CD4-positive, alpha-beta memory T cell (primary cell): ENCODE results near the gene PRICKLE2. TPM values are rescaled to one million over a fixed set of nuclear protein-coding genes. Genes with fewer than 3 reads are reported as not detected.

Source experiments
- CTCF ChIA-PET: fragments of 350-600 bp; sonication (Branson Sonifier 250); formaldehyde crosslinking; loops from one replicate; lab custom pipeline; 2021; ENCODE audit warnings: inconsistent platforms; ENCODE audit not compliant: partially characterized antibody; lab: Charles Lee
- POLR2A ChIA-PET: fragments of 350-600 bp; sonication (Branson Sonifier 250); formaldehyde crosslinking; loops from one replicate; lab custom pipeline; 2021; ENCODE audit not compliant: partially characterized antibody; lab: Charles Lee
- DNase-seq, 5 donors: peaks; one replicate each; pipeline versions ENCODE4 v3.0.0 to v3.0.0-alpha.2; 2020 to 2022; ENCODE audit warnings: mixed read lengths in 1 of 5
- H3K27ac ChIP-seq: one replicate; pipeline ENCODE4 v1.7.0; 2013; ENCODE audit warnings: low read depth, low read length
- H3K27me3 ChIP-seq: 2 replicates; pipeline ENCODE4 v1.7.0; 2013; ENCODE audit warnings: mild to moderate bottlenecking, low read length, moderate library complexity; ENCODE audit not compliant: insufficient read depth
- H3K36me3 ChIP-seq: 2 replicates; pipeline ENCODE4 v1.7.0; 2013; ENCODE audit warnings: mild to moderate bottlenecking, low read length, moderate library complexity; ENCODE audit not compliant: insufficient read depth
- H3K4me1 ChIP-seq: 2 replicates; pipeline ENCODE4 v1.7.0; 2013; ENCODE audit warnings: mild to moderate bottlenecking, low read length, moderate library complexity; ENCODE audit not compliant: insufficient read depth
- H3K4me3 ChIP-seq, 2 donors: one replicate each; pipeline ENCODE4 v1.7.0; 2013; ENCODE audit warnings: low read length in 2 of 2, mild to moderate bottlenecking in 1 of 2
- H3K9me3 ChIP-seq, 2 donors: one replicate each; pipeline ENCODE4 v1.7.0; 2013; ENCODE audit warnings: low read length in 2 of 2, control low read depth in 1 of 2; ENCODE audit not compliant: control insufficient read depth in 1 of 2
- H3K27ac Mint-ChIP-seq, 7 donors: one replicate each; pipeline ENCODE4 v1.8.0; 2020 to 2021; ENCODE audit warnings: mixed read lengths in 7 of 7, mild to moderate bottlenecking in 6 of 7, inconsistent platforms in 3 of 7, moderate library complexity in 3 of 7
- H3K27me3 Mint-ChIP-seq, 2 donors: one replicate each; pipeline ENCODE4 v1.8.0; 2020 to 2021; ENCODE audit warnings: mixed read lengths in 2 of 2
- H3K36me3 Mint-ChIP-seq, 2 donors: one replicate each; pipeline ENCODE4 v1.8.0; 2020 to 2021; ENCODE audit warnings: mixed read lengths in 2 of 2, inconsistent platforms in 1 of 2, mild to moderate bottlenecking in 1 of 2
- H3K4me1 Mint-ChIP-seq, 4 donors: one replicate each; pipeline ENCODE4 v1.8.0; 2020 to 2021; ENCODE audit warnings: mixed read lengths in 4 of 4, mild to moderate bottlenecking in 1 of 4
- H3K4me3 Mint-ChIP-seq, 8 donors: one replicate each; pipeline ENCODE4 v1.8.0; 2020 to 2021; ENCODE audit warnings: mixed read lengths in 8 of 8, mild to moderate bottlenecking in 7 of 8, moderate library complexity in 6 of 8, inconsistent platforms in 3 of 8
- H3K9me3 Mint-ChIP-seq, 8 donors: one replicate each; pipeline ENCODE4 v1.8.0; 2020 to 2021; ENCODE audit warnings: mixed read lengths in 8 of 8, mild to moderate bottlenecking in 5 of 8, inconsistent platforms in 3 of 8, moderate library complexity in 1 of 8
- intact Hi-C: fragments of 100-400 bp; cut with micrococcal nuclease; formaldehyde crosslinking; loops from one replicate; pipeline ENCODE4 v1.15.1; 2023
- polyA plus RNA-seq, 2 donors: library from polyadenylated mRNA; unstranded; fragments of 300-500 nt; fragmentation: Illumina TruSeq; gene quantifications; one replicate each; pipeline ENCODE4 v1.2.3, GENCODE V29; 2021
- total RNA-seq, 2 experiments: library from RNA; stranded (reverse); gene quantifications; one replicate each; pipeline ENCODE4 v1.2.3, GENCODE V29; 2021

PRICKLE2 gene
- total RNA-seq, result not detected
- polyA plus RNA-seq, result not detected

GRCh38 chr3:64224826-64225610 is at the start of gene PRICKLE2:
TSS of gene PRICKLE2 (minus strand) at chr3:64225466. CDS start at chr3:64198927, 26,539 bp downstream.
- Mint-ChIP-seq H3K27me3 (peaks cover 3 to 9% of the 10 kb centered on the region in 2 donors), H3K4me1 (peaks cover 0 to 1% (median 0%) of the 10 kb centered on the region in 4 donors), H3K36me3 (no peaks in the 10 kb centered on the region), H3K4me3 (no peak within 1 kb of the TSS), H3K9me3 (peaks cover 0 to 1% (median 0%) of the 10 kb centered on the region in 8 donors), H3K27ac (no peak within 1 kb of the TSS)
- H3K27ac ChIP-seq, result no peak within 1 kb of the TSS
- no peaks in the 10 kb centered on the region for H3K27me3 ChIP-seq
- H3K36me3 ChIP-seq, result no peaks in the 10 kb centered on the region
- H3K4me3 ChIP-seq, result no peak within 1 kb of the TSS
- H3K9me3 ChIP-seq, result no peaks in the 10 kb centered on the region
- ChIA-PET CTCF (no interaction called here), POLR2A (no interaction called here)
- H3K4me1 ChIP-seq, result no peaks in the 10 kb centered on the region
- intact Hi-C loops, result no loop called here
- DNase-seq, result no peak

- CTCF ChIA-PET, result no interaction called here
- POLR2A ChIA-PET, result no interaction called here
- intact Hi-C loops, result no loop called here
Measured at GRCh38 chr3:64272842-64273241, 47.6 kb upstream of the PRICKLE2 start.

GRCh38 chr3:64272271-64272670 is 47.0 kb upstream of the PRICKLE2 start:
- Histone ChIP-seq H3K4me1 (no peaks in the 10 kb centered on the region), H3K27ac (no peak overlapping the region), H3K27me3 (no peaks in the 10 kb centered on the region), H3K36me3 (no peaks in the 10 kb centered on the region), H3K9me3 (no peaks in the 10 kb centered on the region), H3K4me3 (no peak overlapping the region)
- H3K36me3 Mint-ChIP-seq, result no peaks in the 10 kb centered on the region
- H3K9me3 Mint-ChIP-seq, result peaks cover 0 to 4% (median 2%) of the 10 kb centered on the region in 8 donors
- peaks cover 5 to 7% of the 10 kb centered on the region in 2 donors for H3K27me3 Mint-ChIP-seq
- no peak for DNase-seq
- no peaks in the 10 kb centered on the region for H3K4me1 Mint-ChIP-seq
- intact Hi-C loops, result no loop called here
- no peak overlapping the region for H3K27ac Mint-ChIP-seq
- POLR2A ChIA-PET, result no interaction called here
- CTCF ChIA-PET, result no interaction called here
- no peak overlapping the region for H3K4me3 Mint-ChIP-seq

More at GRCh38 chr3:64272842-64273241, 47.6 kb upstream of the PRICKLE2 start:
- H3K4me3 ChIP-seq, result no peak overlapping the region
- Mint-ChIP-seq H3K36me3 (no peaks in the 10 kb centered on the region), H3K27ac (no peak overlapping the region), H3K4me3 (no peak overlapping the region), H3K27me3 (peaks cover 5 to 7% of the 10 kb centered on the region in 2 donors), H3K4me1 (no peaks in the 10 kb centered on the region), H3K9me3 (peaks cover 0 to 4% (median 2%) of the 10 kb centered on the region in 8 donors)
- no peaks in the 10 kb centered on the region for H3K36me3 ChIP-seq
- no peaks in the 10 kb centered on the region for H3K27me3 ChIP-seq
- no peak overlapping the region for H3K27ac ChIP-seq
- H3K4me1 ChIP-seq, result no peaks in the 10 kb centered on the region
- no peak for DNase-seq
- no peaks in the 10 kb centered on the region for H3K9me3 ChIP-seq

GRCh38 chr3:64271631-64272030 is 46.4 kb upstream of the PRICKLE2 start:
- ChIA-PET POLR2A (no interaction called here), CTCF (no interaction called here)
- H3K36me3 Mint-ChIP-seq, result no peaks in the 10 kb centered on the region
- Histone ChIP-seq H3K4me3 (no peak overlapping the region), H3K9me3 (no peaks in the 10 kb centered on the region), H3K27me3 (no peaks in the 10 kb centered on the region), H3K4me1 (no peaks in the 10 kb centered on the region), H3K27ac (no peak overlapping the region), H3K36me3 (no peaks in the 10 kb centered on the region)
- intact Hi-C loops, result no loop called here
- no peak for DNase-seq
- peaks cover 0 to 4% (median 2%) of the 10 kb centered on the region in 8 donors for H3K9me3 Mint-ChIP-seq
- H3K27ac Mint-ChIP-seq, result no peak overlapping the region
- no peak overlapping the region for H3K4me3 Mint-ChIP-seq
- peaks cover 5 to 10% of the 10 kb centered on the region in 2 donors for H3K27me3 Mint-ChIP-seq
- H3K4me1 Mint-ChIP-seq, result no peaks in the 10 kb centered on the region

GRCh38 chr3:64270866-64271260 is 45.6 kb upstream of the PRICKLE2 start:
- H3K27me3 Mint-ChIP-seq, result peaks cover 5 to 14% of the 10 kb centered on the region in 2 donors
- ChIA-PET CTCF (interaction anchor here (1.8 kb wide), 1 partner anchor 12 kb away, joined by 5 read pairs; no protein-coding TSS in a partner anchor), POLR2A (no interaction called here)
- H3K4me3 Mint-ChIP-seq, result no peak overlapping the region
- intact Hi-C loops, result no loop called here
- no peak overlapping the region for H3K27ac Mint-ChIP-seq
- Histone ChIP-seq H3K36me3 (no peaks in the 10 kb centered on the region), H3K4me1 (no peaks in the 10 kb centered on the region), H3K4me3 (no peak overlapping the region), H3K27me3 (no peaks in the 10 kb centered on the region), H3K27ac (no peak overlapping the region), H3K9me3 (no peaks in the 10 kb centered on the region)
- no peaks in the 10 kb centered on the region for H3K4me1 Mint-ChIP-seq
- H3K9me3 Mint-ChIP-seq, result peaks cover 0 to 4% (median 2%) of the 10 kb centered on the region in 8 donors
- no peak for DNase-seq
- H3K36me3 Mint-ChIP-seq, result no peaks in the 10 kb centered on the region

- ChIA-PET CTCF (interaction anchor here (1.8 kb wide), 1 partner anchor 11 kb away, joined by 5 read pairs; no protein-coding TSS in a partner anchor), POLR2A (no interaction called here)
- no peak overlapping the region for H3K4me3 Mint-ChIP-seq
- Histone ChIP-seq H3K27ac (no peak overlapping the region), H3K4me3 (no peak overlapping the region), H3K4me1 (no peaks in the 10 kb centered on the region), H3K36me3 (no peaks in the 10 kb centered on the region), H3K9me3 (no peaks in the 10 kb centered on the region), H3K27me3 (no peaks in the 10 kb centered on the region)
- H3K9me3 Mint-ChIP-seq, result peaks cover 0 to 4% (median 2%) of the 10 kb centered on the region in 8 donors
- H3K27me3 Mint-ChIP-seq, result peaks cover 7 to 14% of the 10 kb centered on the region in 2 donors
- no peaks in the 10 kb centered on the region for H3K36me3 Mint-ChIP-seq
- DNase-seq, result no peak
- intact Hi-C loops, result no loop called here
- no peaks in the 10 kb centered on the region for H3K4me1 Mint-ChIP-seq
- H3K27ac Mint-ChIP-seq, result no peak overlapping the region
Measured at GRCh38 chr3:64270142-64270865, 45.0 kb upstream of the PRICKLE2 start.

- no peaks in the 10 kb centered on the region for H3K9me3 ChIP-seq
- H3K4me3 Mint-ChIP-seq, result no peak overlapping the region
- H3K27me3 Mint-ChIP-seq, result peaks cover 9 to 15% of the 10 kb centered on the region in 2 donors
- POLR2A ChIA-PET, result no interaction called here
- no peak for DNase-seq
- no peak overlapping the region for H3K4me3 ChIP-seq
- H3K36me3 ChIP-seq, result no peaks in the 10 kb centered on the region
- H3K27ac Mint-ChIP-seq, result no peak overlapping the region
- H3K27me3 ChIP-seq, result no peaks in the 10 kb centered on the region
- H3K27ac ChIP-seq, result no peak overlapping the region
- no peaks in the 10 kb centered on the region for H3K36me3 Mint-ChIP-seq
- CTCF ChIA-PET, result no interaction called here
- H3K4me1 ChIP-seq, result no peaks in the 10 kb centered on the region
- peaks cover 0 to 3% (median 2%) of the 10 kb centered on the region in 8 donors for H3K9me3 Mint-ChIP-seq
- intact Hi-C loops, result no loop called here
- H3K4me1 Mint-ChIP-seq, result no peaks in the 10 kb centered on the region
Measured at GRCh38 chr3:64268926-64269325, 43.7 kb upstream of the PRICKLE2 start.
